DOHH2 (cell line): ENCODE data around the gene DDHD1.

Experiments
- EZH2phosphoT487 ChIP-seq: fragments of 200-600 bp; sonication (generic); IDR thresholded peaks from 2 replicates; pipeline ENCODE4 v1.6.1; 2017; ENCODE audit warnings: borderline replicate concordance, mild to moderate bottlenecking, antibody characterized with exemption, low read length, moderate library complexity, mixed read lengths
- TF ChIP-seq, protein P1 (sequence below): fragments of 200-600 bp; sonication (generic); IDR thresholded peaks from one replicate; pipeline ENCODE4 v1.5.1; 2014; ENCODE audit warnings: antibody characterized with exemption, mild to moderate bottlenecking, low read depth, low read length; ENCODE audit not compliant: poor library complexity, severe bottlenecking

DNA sequence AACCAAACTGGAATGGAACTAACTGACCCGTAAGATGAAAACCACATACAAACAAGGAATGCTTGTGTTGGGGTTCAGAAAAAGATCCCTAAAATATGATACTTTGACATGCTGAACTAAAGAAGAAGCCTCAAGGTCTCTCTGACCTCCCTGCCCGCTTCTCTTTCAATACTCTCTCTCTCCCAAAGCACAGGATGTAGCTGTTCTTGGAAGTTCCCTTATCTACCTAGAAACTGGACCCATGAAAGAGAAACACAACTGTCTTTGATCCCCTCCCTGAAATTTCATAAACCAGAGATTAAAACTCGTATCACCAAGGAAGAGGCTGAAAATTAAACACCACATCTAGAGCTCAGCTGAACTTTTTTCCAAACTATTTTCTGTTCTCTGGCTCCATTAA lies 125.6 kb downstream of the DDHD1 start:
- TF ChIP-seq, protein P1, sequence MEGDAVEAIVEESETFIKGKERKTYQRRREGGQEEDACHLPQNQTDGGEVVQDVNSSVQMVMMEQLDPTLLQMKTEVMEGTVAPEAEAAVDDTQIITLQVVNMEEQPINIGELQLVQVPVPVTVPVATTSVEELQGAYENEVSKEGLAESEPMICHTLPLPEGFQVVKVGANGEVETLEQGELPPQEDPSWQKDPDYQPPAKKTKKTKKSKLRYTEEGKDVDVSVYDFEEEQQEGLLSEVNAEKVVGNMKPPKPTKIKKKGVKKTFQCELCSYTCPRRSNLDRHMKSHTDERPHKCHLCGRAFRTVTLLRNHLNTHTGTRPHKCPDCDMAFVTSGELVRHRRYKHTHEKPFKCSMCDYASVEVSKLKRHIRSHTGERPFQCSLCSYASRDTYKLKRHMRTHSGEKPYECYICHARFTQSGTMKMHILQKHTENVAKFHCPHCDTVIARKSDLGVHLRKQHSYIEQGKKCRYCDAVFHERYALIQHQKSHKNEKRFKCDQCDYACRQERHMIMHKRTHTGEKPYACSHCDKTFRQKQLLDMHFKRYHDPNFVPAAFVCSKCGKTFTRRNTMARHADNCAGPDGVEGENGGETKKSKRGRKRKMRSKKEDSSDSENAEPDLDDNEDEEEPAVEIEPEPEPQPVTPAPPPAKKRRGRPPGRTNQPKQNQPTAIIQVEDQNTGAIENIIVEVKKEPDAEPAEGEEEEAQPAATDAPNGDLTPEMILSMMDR: no peak
- TF ChIP-seq EZH2phosphoT487: no peak
